HCT116 (cell line): ENCODE results near the gene ZMYM2. TPM values are rescaled to one million over a fixed set of nuclear protein-coding genes. Genes with fewer than 3 reads are reported as not detected.

Source experiments
- ATAC-seq: fragments of 200-7000 bp; cut with Tn5 transposase; 2 replicates; pipeline ENCODE4 v1.9.1; 2020; ENCODE audit warnings: mild to moderate bottlenecking, moderate library complexity
- BruUV-seq: library from RNA; stranded (reverse); fragments of 400-500 nt; replicated peaks from 2 replicates; lab custom pipeline; 2021; lab: Mats Ljungman, UMichigan
- CTCF ChIA-PET: fragments of 300-600 bp; sonication (Branson Sonifier 250); formaldehyde crosslinking; loops from one replicate; lab custom pipeline; 2021; ENCODE audit warnings: antibody characterized with exemption; lab: Charles Lee
- POLR2A ChIA-PET: fragments of 300-600, 350-600 bp; sonication (Branson Sonifier 250); formaldehyde crosslinking; loops from one replicate; lab custom pipeline; 2021; ENCODE audit warnings: antibody characterized with exemption; lab: Charles Lee
- RAD21 ChIA-PET, 2 experiments: fragments of 300-600 bp; sonication (Branson Sonifier 250); formaldehyde crosslinking; loops; one replicate each; lab custom pipeline; 2023; ENCODE audit warnings: low total read pairs in 2 of 2; ENCODE audit not compliant: uncharacterized antibody in 2 of 2, unreplicated experiment in 2 of 2, low non-redundant PET in 1 of 2; lab: Charles Lee
- DNase-seq: peaks from one replicate; pipeline ENCODE4 v3.0.0-alpha.2; 2010; ENCODE audit warnings: low read depth, low spot score
- H2AFZ ChIP-seq: fragments of 200-600 bp; shearing (Covaris generic), sonication (generic); 2 replicates; pipeline ENCODE4 v1.6.1; 2017; ENCODE audit warnings: low read depth, mixed run types, mixed read lengths, antibody characterized with exemption, low read length; ENCODE audit not compliant: poor library complexity, severe bottlenecking
- H3K27ac ChIP-seq: 2 replicates; pipeline ENCODE4 v1.5.1; 2012; ENCODE audit warnings: low read depth, low read length
- H3K27me3 ChIP-seq: fragments of 200-600 bp; sonication (generic); 2 replicates; pipeline ENCODE4 v1.6.1; 2016; ENCODE audit warnings: mixed run types, low read length, mixed read lengths; ENCODE audit not compliant: insufficient read depth
- H3K36me3 ChIP-seq, 2 experiments: fragments of 200-500 bp in 1 of 2; fragments of 200-600 bp in 1 of 2; sonication (Bioruptor generic) in 1 of 2; sonication (generic) in 1 of 2; 2 replicates each; pipeline versions ENCODE4 v1.5.1 to v1.6.1; 2014 to 2016; ENCODE audit warnings: low read length in 2 of 2, inconsistent platforms in 1 of 2, mixed read lengths in 1 of 2, mixed run types in 1 of 2; ENCODE audit not compliant: insufficient read depth in 2 of 2, control insufficient read depth in 1 of 2
- H3K4me1 ChIP-seq, 2 experiments: fragments of 200-600 bp in 1 of 2; sonication (generic) in 1 of 2; 2 replicates each; pipeline versions ENCODE4 v1.5.1 to v1.6.1; 2012 to 2017; ENCODE audit warnings: low read length in 2 of 2, inconsistent platforms in 1 of 2, mild to moderate bottlenecking in 1 of 2, mixed read lengths in 1 of 2, mixed run types in 1 of 2, moderate library complexity in 1 of 2; ENCODE audit not compliant: insufficient read depth in 2 of 2, control insufficient read depth in 1 of 2
- H3K4me2 ChIP-seq: fragments of 200-600 bp; sonication (generic); 2 replicates; pipeline ENCODE4 v1.6.1; 2017; ENCODE audit warnings: mixed run types, low read length, mixed read lengths
- H3K4me3 ChIP-seq, 2 experiments: fragments of 200-600 bp in 1 of 2; sonication (generic) in 1 of 2; replicated peaks in 1 of 2; 2 replicates each; pipeline ENCODE4 v1.5.1; 2011 to 2016; ENCODE audit warnings: low read length in 2 of 2, control low read depth in 1 of 2, low read depth in 1 of 2, mild to moderate bottlenecking in 1 of 2, mixed read lengths in 1 of 2, mixed run types in 1 of 2
- H3K79me2 ChIP-seq: fragments of 200-600 bp; sonication (generic); 2 replicates; pipeline ENCODE4 v1.6.1; 2017; ENCODE audit warnings: mild to moderate bottlenecking, mixed run types, low read length, moderate library complexity, mixed read lengths; ENCODE audit not compliant: insufficient read depth
- H3K9ac ChIP-seq: fragments of 200-600 bp; sonication (generic); 2 replicates; pipeline ENCODE4 v1.6.1; 2016; ENCODE audit warnings: low read length, mixed read lengths
- H3K9me2 ChIP-seq: fragments of 200-600 bp; sonication (generic), shearing (Covaris generic); 2 replicates; pipeline ENCODE4 v1.6.1; 2017; ENCODE audit warnings: mixed run types, mild to moderate bottlenecking, moderate library complexity; ENCODE audit not compliant: insufficient read depth
- H3K9me3 ChIP-seq, 2 experiments: fragments of 200-500 bp in 1 of 2; fragments of 200-600 bp in 1 of 2; sonication (Bioruptor generic) in 1 of 2; sonication (generic) in 1 of 2; 2 replicates each; pipeline ENCODE4 v1.6.1; 2014 to 2017; ENCODE audit warnings: low read length in 2 of 2, mixed read lengths in 2 of 2, inconsistent platforms in 1 of 2, low read depth in 1 of 2, mild to moderate bottlenecking in 1 of 2, mixed run types in 1 of 2, moderate library complexity in 1 of 2; ENCODE audit not compliant: control insufficient read depth in 1 of 2, insufficient read depth in 1 of 2
- H4K20me1 ChIP-seq: fragments of 200-600 bp; sonication (generic), shearing (Covaris generic); 2 replicates; pipeline ENCODE4 v1.6.1; 2017; ENCODE audit warnings: mixed run types, mild to moderate bottlenecking, moderate library complexity; ENCODE audit not compliant: insufficient read depth
- EGR1 ChIP-seq: IDR thresholded peaks from 2 replicates; pipeline ENCODE4 v1.6.1; 2012; ENCODE audit warnings: low read depth
- FOSL1 ChIP-seq: IDR thresholded peaks from 2 replicates; pipeline ENCODE4 v1.6.1; 2012; ENCODE audit warnings: low read depth
- POLR2AphosphoS5 ChIP-seq: IDR thresholded peaks from 2 replicates; pipeline ENCODE4 v1.6.1; 2011; ENCODE audit warnings: mild to moderate bottlenecking, low read depth, low read length, moderate library complexity
- RAD21 ChIP-seq: IDR thresholded peaks from 2 replicates; pipeline ENCODE4 v1.6.1; 2012; ENCODE audit warnings: low read depth, mild to moderate bottlenecking
- SP1 ChIP-seq: IDR thresholded peaks from 2 replicates; pipeline ENCODE4 v1.6.1; 2012; ENCODE audit warnings: low read depth
- TCF7L2 ChIP-seq: IDR thresholded peaks from 2 replicates; pipeline ENCODE4 v1.7.0; 2011; ENCODE audit warnings: borderline replicate concordance, inconsistent platforms; ENCODE audit not compliant: insufficient read depth, insufficient read length; ENCODE audit errors: extremely low read depth
- YY1 ChIP-seq: IDR thresholded peaks from 2 replicates; pipeline ENCODE4 v1.6.1; 2011; ENCODE audit warnings: low read length, low read depth, moderate library complexity, mild to moderate bottlenecking; ENCODE audit not compliant: insufficient replicate concordance; ENCODE audit errors: extremely low read depth
- ZFX ChIP-seq: fragments of 450-650 bp; IDR thresholded peaks from 2 replicates; pipeline ENCODE4 v1.6.1; 2017
- ZNF274 ChIP-seq: fragments of 200-500 bp; sonication (Bioruptor generic); IDR thresholded peaks from 2 replicates; pipeline ENCODE4 v1.6.1; 2014; ENCODE audit warnings: mild to moderate bottlenecking, low read depth, low read length, inconsistent platforms
- intact Hi-C: fragments of 100-400 bp; cut with micrococcal nuclease; formaldehyde crosslinking; loops from 2 replicates; pipeline ENCODE4 v1.10.0; 2022
- total RNA-seq: library from RNA; stranded (reverse); gene quantifications from one replicate; pipeline ENCODE4 v1.2.1, GENCODE V29; 2021; ENCODE audit not compliant: unreplicated experiment
- TF ChIP-seq, protein P1 (sequence below): IDR thresholded peaks from 2 replicates; pipeline ENCODE4 v1.6.1; 2011; ENCODE audit warnings: mild to moderate bottlenecking, low read length, moderate library complexity; ENCODE audit not compliant: insufficient replicate concordance; ENCODE audit errors: extremely low read depth

The ZMYM2 gene
- total RNA-seq, 1 experiment from 2014 or later: 53.0 TPM

DNA sequence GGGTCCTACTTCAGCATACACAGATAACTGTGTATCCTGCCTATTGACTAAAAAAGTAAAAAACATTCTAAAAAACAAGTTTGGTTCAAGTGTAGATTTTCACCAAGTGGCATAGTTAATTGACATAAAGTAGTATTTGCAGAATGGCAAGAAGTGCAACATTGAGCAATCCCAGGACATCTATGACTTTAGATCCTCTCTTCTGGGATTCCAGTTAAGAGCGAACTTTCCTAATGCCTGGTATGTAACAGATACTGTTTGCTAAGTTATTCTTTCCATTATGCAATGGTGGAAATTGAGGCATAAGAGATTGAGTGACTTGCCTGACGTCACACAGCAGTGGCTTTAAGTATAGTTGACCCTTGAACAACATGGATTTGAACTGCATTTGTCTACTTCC, 96.1 kb downstream of the ZMYM2 start:
- H3K9me3 ChIP-seq: no peaks in the 10 kb centered on the region
- no peak overlapping the region for H2AFZ ChIP-seq
- ChIA-PET CTCF (no interaction called here), POLR2A (no interaction called here), RAD21 (no interaction called here)
- H3K27ac ChIP-seq: no peak overlapping the region
- intact Hi-C loops: no loop called here
- ATAC-seq: no peak
- no peaks in the 10 kb centered on the region for H3K79me2 ChIP-seq
- no peak for TF ChIP-seq SP1
- TF ChIP-seq FOSL1: no peak
- no peak for TF ChIP-seq ZFX
- no peak for TF ChIP-seq EGR1
- TF ChIP-seq YY1: no peak
- TF ChIP-seq POLR2AphosphoS5: no peak
- no peak for TF ChIP-seq ZNF274
- TF ChIP-seq TCF7L2: no peak
- no peak for TF ChIP-seq RAD21
- TF ChIP-seq, protein P1, sequence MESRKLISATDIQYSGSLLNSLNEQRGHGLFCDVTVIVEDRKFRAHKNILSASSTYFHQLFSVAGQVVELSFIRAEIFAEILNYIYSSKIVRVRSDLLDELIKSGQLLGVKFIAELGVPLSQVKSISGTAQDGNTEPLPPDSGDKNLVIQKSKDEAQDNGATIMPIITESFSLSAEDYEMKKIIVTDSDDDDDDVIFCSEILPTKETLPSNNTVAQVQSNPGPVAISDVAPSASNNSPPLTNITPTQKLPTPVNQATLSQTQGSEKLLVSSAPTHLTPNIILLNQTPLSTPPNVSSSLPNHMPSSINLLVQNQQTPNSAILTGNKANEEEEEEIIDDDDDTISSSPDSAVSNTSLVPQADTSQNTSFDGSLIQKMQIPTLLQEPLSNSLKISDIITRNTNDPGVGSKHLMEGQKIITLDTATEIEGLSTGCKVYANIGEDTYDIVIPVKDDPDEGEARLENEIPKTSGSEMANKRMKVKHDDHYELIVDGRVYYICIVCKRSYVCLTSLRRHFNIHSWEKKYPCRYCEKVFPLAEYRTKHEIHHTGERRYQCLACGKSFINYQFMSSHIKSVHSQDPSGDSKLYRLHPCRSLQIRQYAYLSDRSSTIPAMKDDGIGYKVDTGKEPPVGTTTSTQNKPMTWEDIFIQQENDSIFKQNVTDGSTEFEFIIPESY: no peak
- no peaks in the 10 kb centered on the region for H3K9me2 ChIP-seq
- no peak overlapping the region for H3K4me2 ChIP-seq
- no peak for DNase-seq
- no peaks in the 10 kb centered on the region for H3K4me1 ChIP-seq
- H3K27me3 ChIP-seq: no peaks in the 10 kb centered on the region
- H3K36me3 ChIP-seq: peaks cover 17 to 19% of the 10 kb centered on the region in 2 experiments
- H4K20me1 ChIP-seq: no peaks in the 10 kb centered on the region
- H3K4me3 ChIP-seq: no peak overlapping the region
- no peak overlapping the region for H3K9ac ChIP-seq
- BruUV-seq: no TSS peak
